Epithelial cell of proximal tubule (primary cell): ENCODE measurements around the gene FRS2. TPM values are rescaled to one million over a fixed set of nuclear protein-coding genes. Genes with fewer than 3 reads are reported as not detected.
A peak's percentile ranks its signal among the peaks of the same experiment; 100 is the strongest.
"Not testable (repeated sequence)": the region's sequence is repeated elsewhere in the genome, so short reads cannot be mapped to it uniquely, and the experiment has no call there.

Source experiments
- DNase-seq: peaks from one replicate; pipeline ENCODE4 v3.0.0-alpha.2; 2011; ENCODE audit warnings: low read depth
- H3K4me3 ChIP-seq: 2 replicates; pipeline ENCODE4 v1.5.1; 2011; ENCODE audit warnings: low read depth, mild to moderate bottlenecking, low read length
- total RNA-seq: library from RNA; depleted of rRNA; stranded (reverse); fragments of >200 nt; gene quantifications from 2 replicates; pipeline ENCODE4 v1.2.3, GENCODE V29; 2015
- TF ChIP-seq, protein P1 (sequence below): conservative IDR thresholded peaks from 2 replicates; pipeline ENCODE4 v1.5.1; 2012; ENCODE audit warnings: low read depth, mild to moderate bottlenecking, low read length

Gene FRS2
- total RNA-seq, 1 donor from 2014 or later: 28.9 TPM

DNA sequence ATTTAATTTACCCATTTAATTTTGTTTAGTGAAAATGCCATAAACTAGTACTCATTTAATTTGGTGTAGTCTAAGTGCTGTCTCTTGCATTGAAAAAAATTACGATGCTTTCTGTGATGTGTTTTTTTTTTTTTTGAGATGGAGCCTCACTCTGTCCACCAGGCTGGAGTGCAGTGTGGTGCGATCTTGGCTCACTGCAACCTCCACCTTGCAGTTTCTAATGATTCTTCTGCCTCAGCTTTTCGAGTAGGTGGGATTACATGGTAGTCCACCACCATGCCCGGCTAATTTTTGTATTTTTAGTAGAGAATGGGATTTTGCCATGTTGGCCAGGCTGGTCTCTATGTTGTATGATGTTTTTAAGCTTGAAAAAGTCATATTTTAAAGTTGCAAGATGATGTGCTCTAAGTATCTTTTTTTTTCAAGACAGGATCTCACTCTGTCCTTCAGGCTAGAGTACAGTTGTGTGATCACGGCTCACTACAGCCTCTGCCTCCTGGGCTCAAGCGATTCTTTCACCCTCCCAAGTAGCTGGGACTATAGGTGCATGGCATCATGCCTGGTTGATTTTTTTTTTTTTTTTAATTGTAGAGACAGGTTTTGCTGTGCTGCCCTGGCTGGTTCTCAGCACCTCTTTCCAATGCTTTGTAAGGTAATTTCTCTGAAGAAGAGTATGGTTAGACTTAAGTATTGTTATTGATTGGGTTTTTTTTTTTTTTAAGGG is 131.9 kb downstream of the FRS2 start:
- TF ChIP-seq, protein P1, sequence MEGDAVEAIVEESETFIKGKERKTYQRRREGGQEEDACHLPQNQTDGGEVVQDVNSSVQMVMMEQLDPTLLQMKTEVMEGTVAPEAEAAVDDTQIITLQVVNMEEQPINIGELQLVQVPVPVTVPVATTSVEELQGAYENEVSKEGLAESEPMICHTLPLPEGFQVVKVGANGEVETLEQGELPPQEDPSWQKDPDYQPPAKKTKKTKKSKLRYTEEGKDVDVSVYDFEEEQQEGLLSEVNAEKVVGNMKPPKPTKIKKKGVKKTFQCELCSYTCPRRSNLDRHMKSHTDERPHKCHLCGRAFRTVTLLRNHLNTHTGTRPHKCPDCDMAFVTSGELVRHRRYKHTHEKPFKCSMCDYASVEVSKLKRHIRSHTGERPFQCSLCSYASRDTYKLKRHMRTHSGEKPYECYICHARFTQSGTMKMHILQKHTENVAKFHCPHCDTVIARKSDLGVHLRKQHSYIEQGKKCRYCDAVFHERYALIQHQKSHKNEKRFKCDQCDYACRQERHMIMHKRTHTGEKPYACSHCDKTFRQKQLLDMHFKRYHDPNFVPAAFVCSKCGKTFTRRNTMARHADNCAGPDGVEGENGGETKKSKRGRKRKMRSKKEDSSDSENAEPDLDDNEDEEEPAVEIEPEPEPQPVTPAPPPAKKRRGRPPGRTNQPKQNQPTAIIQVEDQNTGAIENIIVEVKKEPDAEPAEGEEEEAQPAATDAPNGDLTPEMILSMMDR: no peak
- no peak overlapping the region for H3K4me3 ChIP-seq
- DNase-seq: no peak

DNA sequence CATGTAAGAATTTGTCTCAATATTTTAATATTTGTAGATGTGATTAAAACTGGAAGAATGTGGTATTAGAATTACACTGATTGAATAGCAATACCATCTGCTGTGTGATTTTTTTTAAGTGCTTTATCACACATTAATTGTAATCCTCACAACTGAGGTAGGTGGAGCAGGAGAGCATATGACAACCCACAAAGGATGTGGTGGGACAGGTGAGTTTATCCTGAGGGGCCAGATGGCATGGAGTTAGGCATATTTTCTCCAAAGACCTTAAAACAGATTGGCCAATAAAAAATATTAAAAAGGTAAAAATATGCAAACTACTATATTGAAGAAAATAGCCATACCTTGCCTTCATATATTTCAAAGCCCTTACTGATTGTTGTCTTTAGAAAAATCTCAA is 132.8 kb downstream of the FRS2 start:
- H3K4me3 ChIP-seq: no peak overlapping the region
- DNase-seq: no peak
- TF ChIP-seq, protein P1: peak; percentile 20

DNA sequence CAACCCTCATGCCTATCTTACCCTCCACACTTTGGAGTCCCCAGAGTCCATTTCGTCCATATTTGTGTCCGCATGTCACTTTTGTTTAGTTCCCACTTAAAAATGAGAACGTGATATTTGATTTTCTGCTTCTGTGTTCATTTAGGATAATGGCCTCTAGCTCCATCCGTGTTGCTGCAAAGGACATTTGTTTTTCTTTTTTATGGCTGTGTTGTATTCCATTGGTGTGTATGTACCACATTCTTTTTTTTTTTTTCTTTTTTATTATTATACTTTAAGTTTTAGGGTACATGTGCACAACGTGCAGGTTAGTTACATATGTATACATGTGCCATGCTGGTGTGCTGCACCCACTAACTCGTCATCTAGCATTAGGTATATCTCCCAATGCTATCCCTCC is 133.4 kb downstream of the FRS2 start:
- not testable (repeated sequence) for H3K4me3 ChIP-seq, DNase-seq

DNA sequence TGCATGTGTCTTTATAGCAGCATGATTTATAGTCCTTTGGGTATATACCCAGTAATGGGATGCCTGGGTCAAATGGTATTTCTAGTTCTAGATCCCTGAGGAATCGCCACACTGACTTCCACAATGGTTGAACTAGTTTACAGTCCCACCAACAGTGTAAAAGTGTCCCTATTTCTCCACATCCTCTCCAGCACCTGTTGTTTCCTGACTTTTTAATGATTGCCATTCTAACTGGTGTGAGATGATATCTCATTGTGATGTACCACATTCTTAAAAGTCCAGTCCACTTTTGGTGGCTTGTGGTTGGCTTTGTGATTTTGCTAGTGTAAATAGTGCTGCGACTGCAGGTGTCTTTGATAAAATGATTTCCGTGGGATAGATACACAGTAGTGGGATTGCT is 134.1 kb downstream of the FRS2 start:
- H3K4me3 ChIP-seq, DNase-seq: not testable (repeated sequence)

DNA sequence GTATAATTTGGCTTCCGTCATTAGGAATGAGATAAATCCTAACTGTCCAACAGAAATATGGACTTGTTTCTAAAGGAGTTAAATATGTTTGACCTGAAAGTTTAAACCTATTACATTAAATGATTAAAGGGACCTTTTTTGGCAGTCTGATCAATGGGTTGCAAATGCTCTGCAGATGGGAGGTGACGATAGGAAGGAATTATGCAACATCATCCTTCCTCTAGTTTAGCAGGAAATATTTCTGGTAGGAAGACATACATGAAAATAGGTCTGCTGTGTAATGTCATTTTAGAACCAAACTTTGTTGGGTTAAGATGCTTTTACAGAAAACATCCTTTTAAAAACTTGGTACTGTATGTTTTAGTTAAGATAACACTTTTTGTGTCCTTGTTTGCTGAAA is 137.9 kb downstream of the FRS2 start:
- no peak for DNase-seq
- H3K4me3 ChIP-seq: no peak overlapping the region
- TF ChIP-seq, protein P1: no peak

DNA sequence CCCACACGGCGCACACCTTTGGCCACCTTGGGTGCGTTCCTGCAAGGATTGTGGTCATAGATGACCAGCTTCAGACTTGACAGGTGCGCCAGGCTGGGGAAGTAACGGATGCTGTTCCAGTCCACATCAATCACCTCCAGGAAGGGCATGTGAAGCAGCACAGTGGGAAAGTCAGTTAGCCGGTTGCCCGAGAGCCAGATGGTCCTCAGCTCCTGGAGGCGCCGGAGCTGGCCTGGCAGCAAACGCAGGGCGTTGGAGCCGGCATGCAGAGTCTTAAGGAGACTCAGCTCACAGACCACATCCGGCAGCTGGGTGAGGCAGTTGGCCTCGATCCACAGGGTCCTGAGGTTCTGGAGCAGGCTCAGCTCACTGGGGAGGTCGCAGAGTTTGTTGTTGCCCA is 139.9 kb downstream of the FRS2 start:
- no peak for DNase-seq

DNA sequence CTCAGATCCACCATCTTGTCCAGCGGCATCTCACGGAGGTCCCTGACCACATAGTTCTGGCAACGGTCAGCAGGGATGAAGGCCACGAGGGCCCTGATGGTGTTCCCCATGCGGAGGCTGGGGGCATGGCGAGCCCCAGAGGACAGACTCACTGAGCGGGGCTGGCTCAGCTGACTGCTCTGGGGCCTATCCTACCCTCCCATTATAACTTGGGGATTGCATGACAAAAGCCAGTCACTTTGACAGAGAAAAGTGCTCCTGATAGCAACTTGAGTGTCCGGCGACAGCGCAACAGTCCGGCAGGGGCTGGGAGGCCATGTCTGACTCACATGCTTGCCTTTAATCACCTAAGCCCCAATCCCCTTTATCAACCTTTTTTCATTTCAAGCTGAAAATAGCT is 140.5 kb downstream of the FRS2 start, which contains the start of gene LRRC10:
TSS of gene LRRC10 (minus strand) at position 179 of the 400 bp plus-strand sequence. CDS start at position 110, 69 bp downstream.
- TF ChIP-seq, protein P1: no peak
- DNase-seq: no peak
- no peak within 1 kb of the TSS for H3K4me3 ChIP-seq

More for the DNA sequence above, 139.9 kb downstream of the FRS2 start:
- no peak overlapping the region for H3K4me3 ChIP-seq
- TF ChIP-seq, protein P1: no peak

DNA sequence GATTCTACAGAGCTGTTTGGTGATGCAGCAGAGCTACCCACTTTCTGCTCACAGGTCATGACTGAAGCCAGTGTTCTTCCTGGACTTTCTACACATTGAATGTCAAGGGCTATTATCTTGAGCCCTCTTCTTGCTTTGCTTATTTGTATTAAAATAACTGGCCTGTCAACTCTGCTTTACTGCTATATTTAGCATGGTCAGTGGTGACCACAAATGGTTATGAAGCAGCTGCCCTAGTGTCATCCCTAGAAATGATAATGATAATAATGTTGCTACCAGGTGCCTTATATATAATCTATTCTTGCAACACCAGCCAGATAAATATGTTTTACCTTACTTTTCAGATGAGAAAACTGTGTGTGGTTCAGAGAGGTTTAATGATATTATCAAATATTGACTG is 143.2 kb downstream of the FRS2 start:
- no peak overlapping the region for H3K4me3 ChIP-seq
- TF ChIP-seq, protein P1: no peak
- DNase-seq: no peak
